Activated CD4-positive, alpha-beta T cell treated with anti-CD3 and anti-CD28 coated beads, Interleukin-2, amount 10 ng/mL, durations not matched to agents 24 days and 14 days (primary cell): Measurements from ENCODE around the gene MAP4K2. TPM values are rescaled to one million over a fixed set of nuclear protein-coding genes. Genes with fewer than 3 reads are reported as not detected.

Source experiments
- DNase-seq: peaks from one replicate; pipeline ENCODE4 v3.0.0; 2022
- H3K27ac Mint-ChIP-seq: one replicate; pipeline ENCODE4 v1.8.0; 2022; ENCODE audit warnings: mild to moderate bottlenecking, mixed read lengths
- H3K27me3 Mint-ChIP-seq: one replicate; pipeline ENCODE4 v1.8.0; 2022; ENCODE audit warnings: mixed read lengths
- H3K36me3 Mint-ChIP-seq: one replicate; pipeline ENCODE4 v1.8.0; 2022; ENCODE audit warnings: low read depth, mild to moderate bottlenecking, mixed read lengths
- H3K4me1 Mint-ChIP-seq: one replicate; pipeline ENCODE4 v1.8.0; 2021; ENCODE audit warnings: mixed read lengths
- H3K4me3 Mint-ChIP-seq: one replicate; pipeline ENCODE4 v1.8.0; 2022; ENCODE audit warnings: mild to moderate bottlenecking, moderate library complexity, mixed read lengths
- H3K9me3 Mint-ChIP-seq: one replicate; pipeline ENCODE4 v1.8.0; 2021; ENCODE audit warnings: mixed read lengths
- intact Hi-C: fragments of 100-400 bp; cut with micrococcal nuclease; formaldehyde crosslinking; loops from one replicate; pipeline ENCODE4 v1.15.1; 2023
- total RNA-seq: library from RNA; stranded (reverse); gene quantifications from 2 replicates; pipeline ENCODE4 v1.2.3, GENCODE V29; 2022

MAP4K2 gene
- total RNA-seq, 1 donor from 2014 or later, result 67.3 TPM

DNA sequence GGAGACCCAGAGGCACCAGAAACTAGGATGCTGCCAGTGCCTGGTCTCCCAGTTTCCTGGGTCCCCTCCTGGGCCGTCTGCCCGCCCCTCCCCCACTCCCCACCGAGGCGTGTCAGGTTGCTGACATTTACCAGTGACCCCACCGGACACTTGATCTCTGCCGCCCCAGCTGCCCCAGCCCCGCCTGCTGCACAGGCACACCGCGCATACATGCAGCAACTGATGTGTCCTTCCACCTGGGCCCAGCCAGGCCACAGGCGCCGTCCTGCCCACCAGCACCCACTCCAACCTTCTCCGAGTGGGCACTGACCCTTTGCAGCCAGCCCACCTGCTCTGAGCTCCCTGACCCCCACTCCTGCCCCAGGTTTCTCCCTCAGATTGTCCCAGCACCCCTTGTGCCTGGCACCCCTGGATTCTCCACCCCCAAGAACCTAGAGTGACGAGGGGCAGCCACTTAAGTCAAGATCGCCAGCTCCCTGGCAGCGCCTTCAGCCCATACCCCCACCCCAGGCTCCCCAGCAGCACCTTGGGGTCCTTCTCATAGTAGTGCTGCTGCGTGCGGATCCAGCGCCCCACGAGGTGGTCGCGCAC lies 43.8 kb downstream of the MAP4K2 start:
- H3K4me1 Mint-ChIP-seq, result peaks cover 42% of the 10 kb centered on the region
- no peaks in the 10 kb centered on the region for H3K27me3 Mint-ChIP-seq
- no peaks in the 10 kb centered on the region for H3K9me3 Mint-ChIP-seq
- H3K36me3 Mint-ChIP-seq, result peaks cover 27% of the 10 kb centered on the region
- no peak for DNase-seq
- H3K27ac Mint-ChIP-seq, result no peak overlapping the region
- intact Hi-C loops, result no loop called here
- no peak overlapping the region for H3K4me3 Mint-ChIP-seq

DNA sequence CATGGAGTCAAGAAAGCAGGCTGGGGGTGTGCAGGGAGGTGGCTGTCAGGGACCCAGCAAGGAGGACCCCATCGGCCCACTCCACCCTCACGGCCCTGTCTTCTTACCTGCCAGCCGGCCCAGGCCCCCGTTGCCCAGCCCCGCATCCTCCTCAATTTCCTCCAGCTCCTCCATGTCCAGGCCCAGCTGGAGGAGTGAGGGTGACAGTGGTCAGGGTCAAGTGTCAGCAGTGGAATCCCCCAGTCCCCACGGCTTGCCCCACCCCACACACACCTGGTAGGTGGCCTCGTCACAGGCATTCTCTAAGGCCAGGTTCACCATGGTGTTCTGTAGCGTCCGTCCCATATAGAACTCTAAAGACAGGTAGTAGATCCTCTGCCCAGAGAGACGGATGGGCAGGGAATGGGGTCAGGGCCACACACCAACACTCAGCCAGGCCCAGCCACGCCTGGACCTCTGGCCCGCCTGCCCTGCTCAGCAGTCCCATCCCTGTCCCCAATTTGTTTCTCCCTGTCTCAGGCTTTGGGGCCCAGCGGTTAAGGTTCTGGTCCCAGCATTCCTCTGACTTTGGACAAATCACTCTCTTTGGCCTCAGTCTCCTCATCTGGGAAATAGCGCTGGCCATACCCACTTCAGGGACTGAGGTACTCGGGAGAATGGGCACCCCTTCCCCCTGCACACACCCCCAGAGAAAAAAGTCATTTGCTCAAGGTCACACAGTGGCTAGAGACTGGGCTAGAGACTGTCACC lies 44.5 kb downstream of the MAP4K2 start:
- intact Hi-C loops, result no loop called here
- Mint-ChIP-seq H3K27ac (no peak overlapping the region), H3K9me3 (no peaks in the 10 kb centered on the region), H3K27me3 (no peaks in the 10 kb centered on the region), H3K4me3 (no peak overlapping the region), H3K4me1 (peaks cover 34% of the 10 kb centered on the region), H3K36me3 (peaks cover 22% of the 10 kb centered on the region)
- DNase-seq, result no peak

DNA sequence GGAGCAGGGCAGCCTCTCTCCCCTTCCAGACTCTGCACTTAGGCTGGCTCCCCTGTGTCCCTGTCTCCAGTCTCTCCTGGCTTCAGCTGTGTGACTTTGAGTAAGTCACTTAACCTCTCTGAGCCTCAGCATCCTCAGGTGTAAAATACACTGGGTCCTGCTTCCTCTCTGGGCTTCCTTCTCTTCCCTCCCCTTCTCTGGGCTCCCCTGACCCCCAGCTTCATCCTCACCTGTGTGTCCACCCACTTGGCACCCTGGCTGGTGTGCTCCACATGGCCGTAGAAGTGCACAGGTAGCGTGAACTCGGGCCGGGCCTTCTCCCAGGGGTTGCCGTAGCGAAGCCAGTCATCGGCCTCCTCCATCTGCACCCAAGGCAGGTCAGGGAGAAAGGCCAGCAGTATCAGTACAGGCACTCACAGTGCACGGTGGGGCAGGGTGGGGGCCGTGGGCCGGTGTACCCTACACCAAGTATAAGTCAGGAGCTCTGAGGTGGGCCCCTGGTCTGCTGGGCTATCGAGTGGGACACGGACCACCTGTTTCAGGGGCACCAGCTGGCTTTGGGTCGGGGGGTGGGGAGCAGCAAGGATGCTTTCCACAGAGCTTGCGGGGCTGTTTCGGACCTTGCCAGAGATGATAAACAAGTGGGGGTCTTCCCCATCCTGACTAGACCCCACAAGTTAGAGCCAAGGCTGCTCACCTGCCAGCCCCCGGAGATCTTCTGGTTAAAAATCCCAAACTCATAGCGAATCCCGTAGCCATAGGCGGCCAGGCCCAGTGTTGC lies 45.3 kb downstream of the MAP4K2 start:
- intact Hi-C loops, result no loop called here
- H3K27me3 Mint-ChIP-seq, result no peaks in the 10 kb centered on the region
- peaks cover 28% of the 10 kb centered on the region for H3K4me1 Mint-ChIP-seq
- no peaks in the 10 kb centered on the region for H3K9me3 Mint-ChIP-seq
- H3K27ac Mint-ChIP-seq, result no peak overlapping the region
- no peak overlapping the region for H3K4me3 Mint-ChIP-seq
- peaks cover 18% of the 10 kb centered on the region for H3K36me3 Mint-ChIP-seq
- no peak for DNase-seq

DNA sequence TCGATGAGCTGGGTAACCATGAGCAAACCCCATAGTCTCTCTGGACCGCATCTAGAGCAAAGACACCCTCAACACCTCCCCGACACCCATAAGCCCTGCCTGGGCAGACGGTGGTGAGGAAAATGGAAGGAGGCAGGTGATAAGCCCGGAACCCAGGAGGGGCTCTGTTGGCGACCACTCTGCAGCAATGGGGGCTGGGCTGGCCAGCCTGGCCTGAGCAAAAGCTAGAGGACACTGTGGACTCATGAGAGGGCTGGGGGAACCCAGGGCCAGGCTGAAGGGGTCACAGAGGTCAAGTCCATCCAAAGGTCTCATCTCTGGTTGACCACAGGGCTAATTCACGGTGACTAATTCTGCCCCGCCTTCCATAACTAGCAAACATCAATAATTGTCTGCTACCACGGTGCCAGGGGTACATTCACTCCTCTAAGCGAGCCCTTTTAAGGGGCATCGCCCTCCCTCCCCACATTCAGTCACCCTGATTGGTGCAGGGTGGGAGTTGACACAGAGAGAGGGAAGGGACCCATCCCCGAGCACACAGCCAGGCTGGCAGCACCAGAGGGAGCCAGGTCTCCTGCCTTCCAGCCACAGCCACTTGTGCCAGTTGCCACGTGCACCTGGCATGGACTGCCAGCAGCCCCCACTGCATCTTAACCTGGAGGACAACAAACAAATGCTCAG lies 47.2 kb downstream of the MAP4K2 start:
- Mint-ChIP-seq H3K4me3 (no peak overlapping the region), H3K27ac (no peak overlapping the region), H3K27me3 (no peaks in the 10 kb centered on the region), H3K4me1 (peaks cover 15% of the 10 kb centered on the region), H3K9me3 (no peaks in the 10 kb centered on the region), H3K36me3 (peaks cover 14% of the 10 kb centered on the region)
- DNase-seq, result no peak
- intact Hi-C loops, result no loop called here

DNA sequence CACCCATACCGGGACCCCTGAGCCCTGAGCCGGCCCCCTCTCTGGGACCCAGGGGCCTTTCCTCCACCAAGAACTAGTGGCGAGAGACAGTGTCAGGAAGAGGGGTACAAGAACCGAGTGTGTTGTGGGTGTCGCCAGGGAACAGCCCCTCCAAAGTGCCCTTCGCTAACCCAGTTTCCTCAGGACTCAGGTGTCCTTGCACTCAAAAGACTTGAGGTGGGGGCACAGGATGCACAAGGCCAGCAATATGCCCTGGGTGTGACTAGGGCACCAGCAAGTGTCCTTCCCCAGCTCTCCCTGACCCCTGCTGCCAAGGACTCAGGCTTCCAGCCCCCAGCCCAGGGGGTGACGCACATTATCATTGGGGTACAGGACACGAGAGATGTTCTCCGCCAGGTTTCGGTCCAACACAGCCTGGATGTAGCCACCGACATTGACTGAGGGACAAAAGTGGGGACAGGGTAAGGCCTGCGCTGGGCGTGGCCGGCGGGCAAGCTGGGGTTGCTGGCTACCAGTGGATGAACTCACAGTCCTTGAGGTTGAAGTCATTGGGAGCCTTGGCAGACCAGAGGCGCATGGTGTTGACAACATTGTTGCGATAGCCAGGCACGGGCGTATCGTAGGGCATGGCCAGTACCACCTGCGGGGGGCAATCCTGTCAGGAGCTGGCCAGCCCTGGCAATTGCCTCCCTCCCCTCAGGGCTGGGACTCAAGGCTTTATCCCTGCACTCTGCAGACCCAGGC lies 47.9 kb downstream of the MAP4K2 start:
- DNase-seq, result no peak
- peaks cover 18% of the 10 kb centered on the region for H3K4me1 Mint-ChIP-seq
- intact Hi-C loops, result no loop called here
- H3K27me3 Mint-ChIP-seq, result no peaks in the 10 kb centered on the region
- no peak overlapping the region for H3K27ac Mint-ChIP-seq
- no peak overlapping the region for H3K4me3 Mint-ChIP-seq
- H3K9me3 Mint-ChIP-seq, result no peaks in the 10 kb centered on the region
- H3K36me3 Mint-ChIP-seq, result peaks cover 18% of the 10 kb centered on the region

DNA sequence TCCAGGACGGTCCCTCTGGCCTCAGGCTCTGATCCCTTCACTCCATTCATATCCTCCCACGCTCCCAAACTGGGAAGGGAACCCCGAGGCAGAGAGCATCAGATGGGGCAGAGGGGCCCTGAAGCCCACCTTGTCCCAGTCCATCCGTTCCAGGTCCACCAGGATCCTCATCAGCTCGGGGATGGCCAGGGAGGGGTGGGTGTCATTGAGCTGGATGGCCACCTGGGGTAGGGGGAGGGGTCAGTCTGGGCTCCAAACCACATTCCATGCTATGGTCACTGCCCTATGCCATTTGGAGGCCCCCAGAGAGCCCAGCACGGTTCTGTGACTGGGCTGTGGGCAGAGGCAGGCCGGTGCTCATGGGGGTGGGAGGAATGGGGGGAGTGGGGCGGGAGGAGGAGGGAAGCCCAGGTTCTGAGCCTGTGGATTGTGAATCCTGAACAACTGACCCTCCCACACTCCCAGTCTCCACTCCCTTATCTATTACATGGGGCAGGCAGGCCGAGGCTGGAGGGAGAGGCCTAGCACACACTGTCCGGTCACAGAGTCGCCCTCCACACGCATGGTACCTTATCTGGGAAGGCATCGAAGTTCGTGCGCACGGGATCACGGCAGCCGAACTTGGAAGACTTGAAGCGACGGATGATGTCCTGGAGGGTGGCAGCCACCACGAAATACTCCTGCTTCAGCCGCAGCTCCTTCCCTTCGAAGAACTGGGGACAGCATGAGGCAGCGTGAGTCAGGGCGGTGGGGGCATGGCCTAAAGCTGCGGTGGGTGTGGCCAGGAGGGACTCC lies 48.7 kb downstream of the MAP4K2 start:
- Mint-ChIP-seq H3K27ac (no peak overlapping the region), H3K9me3 (no peaks in the 10 kb centered on the region), H3K4me3 (no peak overlapping the region), H3K4me1 (peaks cover 14% of the 10 kb centered on the region), H3K27me3 (no peaks in the 10 kb centered on the region), H3K36me3 (peaks cover 18% of the 10 kb centered on the region)
- DNase-seq, result no peak
- intact Hi-C loops, result no loop called here

DNA sequence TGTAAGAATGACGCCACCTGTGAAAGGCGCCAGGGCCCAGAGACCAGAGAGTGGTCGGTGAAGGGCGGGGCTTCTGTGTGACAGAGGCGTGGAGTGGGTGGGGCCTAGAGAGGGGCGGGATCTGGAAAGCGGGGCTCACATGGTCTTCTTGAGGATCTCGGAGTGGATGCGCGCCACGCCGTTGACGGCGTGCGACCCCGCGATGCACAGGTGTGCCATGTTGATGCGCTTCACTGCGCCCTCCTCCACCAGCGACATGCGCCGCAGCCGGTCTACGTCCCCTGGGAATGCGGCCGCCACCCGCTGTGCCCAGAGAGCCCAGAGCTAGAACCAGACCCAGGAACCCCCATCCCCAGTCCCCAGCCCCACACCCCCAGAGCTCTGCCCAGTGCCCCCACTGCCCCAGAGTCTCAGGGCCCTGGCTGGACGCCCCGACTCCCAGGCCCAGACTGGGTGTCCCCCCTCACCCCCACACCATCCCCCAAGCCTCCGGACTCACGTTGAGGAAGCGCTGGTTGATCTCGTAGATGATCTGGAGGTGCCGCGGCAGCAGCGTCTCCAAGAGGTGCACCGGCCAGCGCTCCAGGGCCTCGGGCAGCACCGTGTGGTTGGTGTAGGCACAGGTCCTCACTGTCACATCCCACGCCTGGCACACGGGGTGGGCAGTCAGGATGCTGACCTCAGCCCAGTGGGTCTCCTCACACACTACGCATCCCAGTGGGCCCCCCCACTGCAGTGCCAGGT lies 49.5 kb downstream of the MAP4K2 start:
- intact Hi-C loops, result no loop called here
- Mint-ChIP-seq H3K36me3 (peaks cover 19% of the 10 kb centered on the region), H3K4me1 (peaks cover 14% of the 10 kb centered on the region), H3K9me3 (no peaks in the 10 kb centered on the region), H3K27me3 (no peaks in the 10 kb centered on the region), H3K4me3 (no peak overlapping the region), H3K27ac (no peak overlapping the region)
- DNase-seq, result no peak

DNA sequence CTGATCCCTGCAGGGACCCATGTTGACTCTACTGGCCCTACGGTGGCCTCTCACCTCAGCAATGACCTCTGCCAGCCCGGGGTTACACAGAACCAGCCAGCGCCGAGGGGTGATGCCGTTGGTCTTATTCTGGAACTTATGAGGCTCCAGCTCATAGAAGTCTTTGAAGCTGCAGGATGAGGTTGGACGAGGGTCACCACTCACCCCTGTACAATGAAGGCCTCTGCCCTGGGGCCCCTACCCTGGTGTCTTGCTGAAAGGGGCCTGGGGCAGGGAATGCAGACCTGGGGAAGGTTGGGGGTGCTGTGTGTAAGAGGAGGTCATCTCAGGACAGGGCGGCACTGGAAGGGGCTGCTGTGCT lies 50.0 kb downstream of the MAP4K2 start:
- intact Hi-C loops, result no loop called here
- H3K9me3 Mint-ChIP-seq, result no peaks in the 10 kb centered on the region
- DNase-seq, result no peak
- H3K27me3 Mint-ChIP-seq, result no peaks in the 10 kb centered on the region
- peaks cover 19% of the 10 kb centered on the region for H3K36me3 Mint-ChIP-seq
- H3K27ac Mint-ChIP-seq, result no peak overlapping the region
- H3K4me3 Mint-ChIP-seq, result no peak overlapping the region
- peaks cover 16% of the 10 kb centered on the region for H3K4me1 Mint-ChIP-seq

DNA sequence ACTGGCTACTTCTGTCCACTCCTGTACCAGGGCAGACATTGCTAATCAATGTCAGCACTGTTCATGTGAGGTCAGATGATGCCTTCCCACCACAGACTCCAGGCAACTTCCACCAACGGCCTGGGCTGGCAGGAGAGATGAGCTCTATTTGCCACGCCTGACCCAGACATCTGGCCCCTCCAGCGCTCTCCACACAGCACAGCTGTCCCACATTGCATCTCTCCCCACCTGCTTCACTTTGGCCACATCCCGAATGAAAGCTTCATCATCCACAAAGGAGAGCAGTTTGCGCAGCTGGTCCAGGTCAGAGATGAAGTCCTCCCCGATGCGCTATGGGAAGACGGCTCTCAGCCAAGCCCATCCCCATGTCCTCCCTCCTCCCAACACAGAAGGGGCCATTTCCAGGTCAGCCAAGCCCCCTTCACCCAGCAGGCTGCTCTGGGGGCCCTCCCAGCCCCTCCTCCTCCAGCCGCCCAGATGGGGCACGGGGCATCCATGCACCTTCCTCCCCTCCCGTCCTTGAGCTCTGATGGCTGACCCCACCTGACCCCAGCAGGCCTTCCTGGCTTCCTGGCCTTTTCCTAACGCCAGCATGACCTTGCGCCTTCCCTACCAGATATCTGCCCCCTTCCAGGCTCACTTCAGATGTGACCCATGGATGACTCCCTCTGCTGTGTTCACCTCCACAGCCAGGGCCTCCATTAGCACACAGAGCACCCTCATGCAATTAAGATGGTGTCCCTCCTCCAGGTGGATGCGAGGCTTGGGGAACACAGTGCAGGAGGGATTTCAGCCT lies 50.6 kb downstream of the MAP4K2 start:
- DNase-seq, result no peak
- Mint-ChIP-seq H3K27me3 (no peaks in the 10 kb centered on the region), H3K4me3 (no peak overlapping the region), H3K9me3 (no peaks in the 10 kb centered on the region), H3K36me3 (peaks cover 18% of the 10 kb centered on the region), H3K27ac (no peak overlapping the region), H3K4me1 (peaks cover 13% of the 10 kb centered on the region)
- intact Hi-C loops, result no loop called here

DNA sequence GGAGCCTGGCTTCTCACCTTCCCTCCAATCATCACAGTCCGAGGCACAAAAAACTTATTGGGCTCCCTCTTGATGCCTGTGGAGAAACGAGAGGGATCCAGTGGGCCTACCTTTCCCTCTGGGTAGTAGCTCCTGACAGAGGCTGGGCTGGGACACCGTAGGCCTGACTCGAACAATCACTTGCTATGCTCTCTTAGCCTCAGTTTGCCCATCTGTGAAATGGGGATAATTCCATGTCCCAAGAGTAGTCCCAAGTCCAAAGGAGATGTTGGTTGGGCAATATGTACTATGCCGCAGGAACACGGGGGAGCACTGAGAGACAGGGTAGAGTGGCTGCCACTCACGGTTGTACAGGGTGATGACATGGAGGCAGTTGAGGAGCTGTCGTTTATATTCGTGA lies 51.4 kb downstream of the MAP4K2 start:
- Mint-ChIP-seq H3K4me3 (no peak overlapping the region), H3K27ac (no peak overlapping the region), H3K9me3 (no peaks in the 10 kb centered on the region), H3K4me1 (peaks cover 12% of the 10 kb centered on the region), H3K27me3 (no peaks in the 10 kb centered on the region), H3K36me3 (peaks cover 17% of the 10 kb centered on the region)
- intact Hi-C loops, result no loop called here
- no peak for DNase-seq

DNA sequence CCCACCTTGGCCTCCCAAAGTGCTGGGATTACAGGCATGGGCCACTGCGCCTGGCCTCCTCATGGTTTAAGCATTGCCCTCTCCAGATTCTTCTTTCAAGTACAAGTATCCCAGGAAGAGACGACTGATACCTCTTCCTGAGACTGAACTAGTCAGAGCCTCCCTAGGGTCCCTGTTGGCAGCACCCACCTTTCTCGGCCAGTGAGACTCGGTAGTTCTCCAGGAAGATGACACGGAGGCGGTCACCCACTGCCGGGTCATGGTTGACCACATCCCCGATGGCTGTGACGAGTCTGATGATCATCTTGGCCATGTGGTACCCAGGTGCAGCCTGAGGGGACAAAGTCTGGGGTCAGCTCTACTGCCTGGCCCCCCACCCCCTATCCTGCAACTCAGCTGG lies 51.9 kb downstream of the MAP4K2 start:
- peaks cover 17% of the 10 kb centered on the region for H3K36me3 Mint-ChIP-seq
- H3K27ac Mint-ChIP-seq, result no peak overlapping the region
- intact Hi-C loops, result no loop called here
- H3K9me3 Mint-ChIP-seq, result no peaks in the 10 kb centered on the region
- H3K4me3 Mint-ChIP-seq, result no peak overlapping the region
- peaks cover 16% of the 10 kb centered on the region for H3K4me1 Mint-ChIP-seq
- no peaks in the 10 kb centered on the region for H3K27me3 Mint-ChIP-seq
- DNase-seq, result no peak
